Left lung (tissue), 10 donors: ENCODE measurements around the gene C11orf86. TPM values are rescaled to one million over a fixed set of nuclear protein-coding genes. Genes with fewer than 3 reads are reported as not detected.

ENCODE experiments used
- ATAC-seq: fragments of 200-7000 bp; cut with Tn5 transposase; one replicate; pipeline ENCODE4 v1.9.1; 2020; ENCODE audit warnings: moderate library complexity
- DNase-seq, 4 donors: peaks; one replicate each; pipeline ENCODE4 v3.0.0-alpha.2; 2013 to 2020
- H3K27ac ChIP-seq, 2 donors: fragments of 200-600 bp; sonication (generic) in 1 of 2; one replicate each; pipeline versions ENCODE4 v1.5.0 to v1.8.0; 2020 to 2021
- H3K27me3 ChIP-seq, 2 donors: fragments of 200-600 bp; sonication (generic) in 1 of 2; one replicate each; pipeline versions ENCODE4 v1.5.0 to v1.8.0; 2020 to 2021
- H3K36me3 ChIP-seq, 2 donors: fragments of 200-600 bp; sonication (generic) in 1 of 2; one replicate each; pipeline versions ENCODE4 v1.5.0 to v1.8.0; 2020 to 2021
- H3K4me1 ChIP-seq, 2 donors: fragments of 200-600 bp; one replicate each; pipeline ENCODE4 v1.8.0; 2021
- H3K4me3 ChIP-seq, 2 donors: fragments of 200-600 bp; sonication (generic) in 1 of 2; one replicate each; pipeline versions ENCODE4 v1.5.0 to v1.8.0; 2020 to 2021; ENCODE audit warnings: mild to moderate bottlenecking in 1 of 2
- H3K9me3 ChIP-seq, 2 donors: fragments of 200-600 bp; sonication (generic) in 1 of 2; one replicate each; pipeline versions ENCODE4 v1.5.0 to v1.8.0; 2020 to 2021
- CTCF ChIP-seq, 2 donors: fragments of 200-600 bp; sonication (generic) in 1 of 2; IDR thresholded peaks; one replicate each; pipeline versions ENCODE4 v1.5.0 to v1.8.0; 2021; ENCODE audit warnings: antibody characterized with exemption in 2 of 2
- intact Hi-C, 2 donors: fragments of 100-400 bp; cut with DNase I; formaldehyde crosslinking; loops; one replicate each; pipeline versions ENCODE4 v1.11.2 to v1.14.2; 2022
- polyA plus RNA-seq, 6 donors: library from polyadenylated mRNA; unstranded; fragments of 120-200 nt; gene quantifications; one replicate each; pipeline ENCODE4 v1.2.1, GENCODE V29; 2013; ENCODE audit not compliant: insufficient read length in 6 of 6
- total RNA-seq, 2 donors: library from RNA; stranded (reverse); fragmentation: NEBNext Ultra II Directional; extraction: Animal tissue kit (Norgen Biotek cat#: 25700); gene quantifications; one replicate each; pipeline ENCODE4 v1.2.1, GENCODE V29; 2021
- donor health status: DM: no; HTN: yes; CAD: no.
- donor health status: DM: no; HTN: no; CAD: no.

The C11orf86 gene
- total and polyA plus RNA-seq, 8 donors = not detected

- Histone ChIP-seq H3K27ac (peak overlapping the region; percentile 8 to 37), H3K27me3 (no peaks in the 10 kb centered on the region), H3K4me1 (peaks cover 20 to 22% of the 10 kb centered on the region in 2 donors), H3K9me3 (no peaks in the 10 kb centered on the region), H3K36me3 (no peaks in the 10 kb centered on the region), H3K4me3 (no peak overlapping the region)
- intact Hi-C loops = no loop called here
- ATAC-seq = no peak
- TF ChIP-seq CTCF (IDR thresholded peaks at IDR 0.05) = no peak
- peak in 1 of 4 donors; percentile 47 for DNase-seq
These were observed 7.3 kb upstream of the C11orf86 start for GRCh38 chr11:66967670-66968425.

GRCh38 chr11:66969584-66970225 lies 5.4 kb upstream of the C11orf86 start:
- Histone ChIP-seq H3K27ac (peak overlapping the region in 1 of 2 donors; percentile 91), H3K4me3 (no peak overlapping the region), H3K9me3 (no peaks in the 10 kb centered on the region), H3K4me1 (peaks cover 20 to 22% of the 10 kb centered on the region in 2 donors), H3K27me3 (no peaks in the 10 kb centered on the region), H3K36me3 (no peaks in the 10 kb centered on the region)
- TF ChIP-seq CTCF (IDR thresholded peaks at IDR 0.05) = no peak
- intact Hi-C loops = no loop called here
- ATAC-seq (peak; percentile 2), DNase-seq (no peak)

- intact Hi-C loops = no loop called here
- peak; percentile 16 for ATAC-seq
- H3K27me3 ChIP-seq = peaks cover 0 to 1% of the 10 kb centered on the region in 2 donors
- no peak for TF ChIP-seq CTCF (IDR thresholded peaks at IDR 0.05)
- no peak for DNase-seq
- no peaks in the 10 kb centered on the region for H3K9me3 ChIP-seq
- H3K4me1 ChIP-seq = peaks cover 20 to 22% of the 10 kb centered on the region in 2 donors
- H3K4me3 ChIP-seq = no peak overlapping the region
- H3K27ac ChIP-seq = peak overlapping the region; percentile 84 to 91
- H3K36me3 ChIP-seq = no peaks in the 10 kb centered on the region
These were observed 4.7 kb upstream of the C11orf86 start for GRCh38 chr11:66970371-66970806.

GRCh38 chr11:66970807-66971442 lies 4.2 kb upstream of the C11orf86 start:
- peaks cover 20 to 22% of the 10 kb centered on the region in 2 donors for H3K4me1 ChIP-seq

More at GRCh38 chr11:66970807-66971442, 4.2 kb upstream of the C11orf86 start:
- no peaks in the 10 kb centered on the region for H3K9me3 ChIP-seq
- intact Hi-C loops = no loop called here
- TF ChIP-seq CTCF (IDR thresholded peaks at IDR 0.05) = no peak
- H3K36me3 ChIP-seq = no peaks in the 10 kb centered on the region
- peaks cover 0 to 6% of the 10 kb centered on the region in 2 donors for H3K27me3 ChIP-seq
- ATAC-seq (peak; percentile 93), DNase-seq (peak in 1 of 4 donors; percentile 72)
- H3K27ac ChIP-seq = peak overlapping the region; percentile 84 to 91
- H3K4me3 ChIP-seq = no peak overlapping the region
